ENCODE measurements around the gene IL21R.

- TF ChIP-seq SIN3A (IDR thresholded peaks at IDR 0.05; ENCODE audit: borderline replicate concordance, insufficient read depth, low read length) (no peak), POLR2AphosphoS5 (IDR thresholded peaks at IDR 0.05; ENCODE audit: low read depth, low read length) (no peak), TAF1 (IDR thresholded peaks at IDR 0.05; ENCODE audit: borderline replicate concordance, insufficient read depth, low read length) (no peak), REST (IDR thresholded peaks at IDR 0.05; ENCODE audit: insufficient read depth in 1 of 2, low read depth in 2 of 2, low read length in 2 of 2) (no peak)
These were observed 20.2 kb downstream of the IL21R start for GRCh38 chr16:27421961-27422740.

Measured in PFSK-1 (cell line).